Posterior vena cava (tissue), 2 donors: ENCODE results near the gene DYNLT4. TPM values are rescaled to one million over a fixed set of nuclear protein-coding genes. Genes with fewer than 3 reads are reported as not detected.
"Not testable (repeated sequence)": the region's sequence is repeated elsewhere in the genome, so short reads cannot be mapped to it uniquely, and the experiment has no call there.

ENCODE experiments used
- DNase-seq: peaks from one replicate; pipeline ENCODE4 v3.0.0-alpha.2; 2020; ENCODE audit warnings: low spot score
- intact Hi-C, 2 donors: fragments of 100-400 bp; cut with DNase I; formaldehyde crosslinking; loops; one replicate each; pipeline versions ENCODE4 v1.14.1 to v1.14.2; 2022 to 2023
- long read RNA-seq, 2 donors: library from polyadenylated mRNA; unstranded; transcript quantifications; one replicate each; pipeline ENCODE4 v2.0.0, GENCODE V29; 2020 to 2021
- total RNA-seq, 2 donors: library from RNA; stranded (reverse); fragmentation: NEBNext Ultra II Directional; extraction: Animal tissue kit (Norgen Biotek cat#: 25700); gene quantifications; one replicate each; pipeline ENCODE4 v1.2.1, GENCODE V29; 2021
- donor health status: DM: yes; HTN: yes; CAD: no.
- donor health status: DM: yes; HTN: yes; CAD: no.

DYNLT4 gene, protein sequence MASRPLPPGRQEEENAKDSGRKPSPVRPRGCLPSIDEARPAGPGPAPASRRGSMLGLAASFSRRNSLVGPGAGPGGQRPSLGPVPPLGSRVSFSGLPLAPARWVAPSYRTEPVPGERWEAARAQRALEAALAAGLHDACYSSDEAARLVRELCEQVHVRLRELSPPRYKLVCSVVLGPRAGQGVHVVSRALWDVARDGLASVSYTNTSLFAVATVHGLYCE
- total RNA-seq, result not detected
- long read RNA-seq, donor 1, result 0 reads
- long read RNA-seq, donor 2, partial matches to known transcripts, result 0 of 2 reads
- long read RNA-seq, donor 2, other reads (novel, unspliced or antisense), result 1 of 2 reads

DNA sequence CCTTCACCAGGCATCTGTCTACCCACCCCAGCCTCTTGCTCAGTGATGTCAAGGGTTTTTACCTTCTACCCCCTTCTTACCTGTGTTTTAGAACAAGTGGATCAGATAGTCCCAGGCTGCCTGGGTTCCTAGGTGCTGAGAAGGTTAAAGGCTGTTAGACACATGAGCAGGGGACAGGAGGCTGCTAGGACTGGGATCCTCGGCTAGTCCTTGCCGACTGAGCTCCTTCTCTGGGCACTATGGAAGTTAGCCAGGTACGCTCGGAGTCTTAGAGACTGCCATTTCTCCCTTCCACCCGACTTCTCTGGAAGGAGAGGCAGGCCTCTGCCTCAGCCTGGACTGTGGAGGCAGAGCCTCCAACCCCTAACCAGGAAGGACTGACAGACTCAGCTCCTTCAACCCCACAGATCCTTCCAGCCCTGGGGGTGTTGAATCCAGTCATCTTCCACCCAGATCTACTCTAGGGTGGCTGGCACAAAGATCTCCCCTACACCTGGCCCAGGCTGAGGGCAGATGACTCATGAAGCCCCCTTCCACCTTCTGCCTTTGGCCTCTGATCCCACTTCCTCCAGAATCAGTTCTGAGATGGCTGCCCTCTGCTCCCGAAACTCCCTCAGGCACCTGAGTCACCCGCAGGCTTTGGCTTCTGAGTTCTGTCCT, at the start of gene DYNLT4:
TSS of gene DYNLT4 (minus strand) at position 648 of the 660 bp plus-strand sequence. CDS start 683 bp downstream, outside the sequence.
- intact Hi-C loops, result no loop called here
- no peak for DNase-seq

GRCh38 chr1:44855742-44856141, 48.6 kb upstream of the DYNLT4 start:
- no peak for DNase-seq
- intact Hi-C loops, result no loop called here

GRCh38 chr1:44854970-44855369, 47.8 kb upstream of the DYNLT4 start:
- no peak for DNase-seq
- intact Hi-C loops, result no loop called here

GRCh38 chr1:44853201-44853600, 46.0 kb upstream of the DYNLT4 start:
- intact Hi-C loops, result no loop called here
- no peak for DNase-seq

DNA sequence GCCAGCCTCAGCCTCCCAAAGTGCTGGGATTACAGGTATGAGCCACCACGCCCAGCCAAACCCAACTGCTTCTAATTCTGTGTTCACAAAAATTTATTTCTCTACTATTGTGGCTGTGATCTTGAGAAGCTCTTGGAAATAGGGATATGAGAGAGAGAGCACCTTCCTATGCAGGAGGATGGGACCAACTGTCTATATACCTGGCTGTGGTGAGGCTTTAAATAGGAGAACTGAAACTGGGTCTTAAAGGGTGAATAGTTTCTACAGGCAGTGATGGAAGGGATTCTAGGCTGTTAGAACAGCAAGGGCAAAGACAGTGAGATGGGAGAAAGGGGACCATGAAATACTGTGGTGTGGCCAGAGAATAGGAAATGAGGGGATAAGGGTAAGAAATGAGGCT, 44.2 kb upstream of the DYNLT4 start:
- DNase-seq, result no peak
- intact Hi-C loops, result no loop called here

DNA sequence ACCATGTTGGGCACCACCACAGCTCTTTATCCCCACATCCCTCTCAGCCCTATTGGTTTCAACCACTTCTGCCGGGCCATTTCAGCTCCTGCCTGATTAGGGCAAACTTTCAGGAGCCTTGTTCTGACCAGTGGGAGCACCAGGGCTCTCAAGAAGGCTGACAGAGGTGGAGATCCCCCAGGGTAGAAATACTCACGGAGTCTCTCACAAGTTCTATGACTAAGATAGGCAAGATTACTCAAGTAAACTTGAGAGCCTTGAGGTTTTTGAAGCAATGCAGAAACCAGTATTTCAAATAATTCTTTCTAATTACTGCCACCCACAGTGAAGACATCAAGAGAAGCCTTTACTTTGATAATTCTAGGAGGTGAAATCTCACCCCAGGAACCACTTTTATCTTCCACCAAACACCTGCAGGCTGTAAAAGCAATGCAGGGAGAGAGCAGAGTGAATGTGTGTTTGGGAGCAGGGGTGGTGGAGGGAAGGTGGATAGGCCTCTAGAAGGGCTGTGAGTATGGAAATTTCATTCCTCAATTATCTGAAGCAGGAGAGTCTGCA, 42.5 kb upstream of the DYNLT4 start:
- intact Hi-C loops, result no loop called here
- DNase-seq, result no peak

GRCh38 chr1:44848456-44849181, 41.5 kb upstream of the DYNLT4 start:
- no peak for DNase-seq
- intact Hi-C loops, result no loop called here

DNA sequence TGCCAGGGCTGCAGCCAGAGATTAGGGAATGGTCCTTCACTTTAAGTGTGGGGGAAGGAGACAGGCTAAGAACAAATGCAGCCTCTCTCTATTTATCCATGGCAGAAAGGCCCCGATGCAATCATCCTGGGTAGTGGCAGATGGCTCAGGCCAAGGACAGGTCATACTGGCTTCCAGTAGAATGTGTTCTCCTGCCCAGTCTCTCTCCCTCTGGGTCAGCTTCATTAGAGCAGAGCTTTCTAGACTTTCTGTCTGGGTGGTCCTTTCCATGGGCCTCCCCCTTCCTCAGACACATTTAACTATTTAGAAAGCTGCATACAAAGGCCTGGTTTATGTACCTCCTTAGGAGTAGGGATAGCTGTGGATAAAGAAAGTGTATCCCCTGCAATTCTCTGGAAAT, 40.7 kb upstream of the DYNLT4 start:
- intact Hi-C loops, result no loop called here
- DNase-seq, result no peak

DNA sequence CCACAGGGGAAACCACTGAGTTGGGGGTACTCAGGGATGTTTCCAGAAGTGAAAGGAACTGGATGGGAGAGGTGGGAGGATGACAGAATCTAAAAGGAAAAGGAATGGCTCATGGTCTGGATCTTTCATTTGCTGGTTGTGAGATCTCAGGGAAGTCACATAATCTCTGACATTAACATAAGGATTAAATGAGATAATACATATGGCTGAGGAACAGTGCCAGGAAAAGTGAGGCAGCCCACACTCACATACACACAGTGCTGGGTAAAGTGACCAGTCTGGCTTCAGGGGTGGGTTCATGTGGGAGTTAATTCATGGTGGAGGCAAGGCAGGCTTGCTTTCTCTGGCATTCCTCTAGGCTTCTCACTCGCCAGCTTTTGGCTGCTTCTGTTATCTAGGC, 39.8 kb upstream of the DYNLT4 start:
- DNase-seq, result no peak
- intact Hi-C loops, result no loop called here

GRCh38 chr1:44842862-44843655, 35.9 kb upstream of the DYNLT4 start, which contains the start of gene PTCH2:
Gene PTCH2, minus strand, starts transcription at chr1:44843253. Its CDS starts 321 bp downstream, at chr1:44842932.
- DNase-seq, result no peak
- intact Hi-C loops, result loop anchor here in 1 of 2 donors (5.0 kb wide), 1 partner anchor 51 kb away; no protein-coding TSS in a partner anchor

- DNase-seq, result no peak
- intact Hi-C loops, result loop anchor here in 1 of 2 donors (5.0 kb wide), 1 partner anchor 50 kb away; no protein-coding TSS in a partner anchor
These were observed 35.3 kb upstream of the DYNLT4 start for GRCh38 chr1:44842486-44842861.

- DNase-seq, result no peak
- intact Hi-C loops, result loop anchor here (10.0 kb wide), 2 partner anchors 55 to 175 kb away; partner anchors contain the start of genes BEST4 (in 1 of the 2), HECTD3 (in 1 of the 2) and UROD (in 1 of the 2)
These were observed 32.4 kb upstream of the DYNLT4 start for GRCh38 chr1:44839576-44839975.

GRCh38 chr1:44838294-44838693, 31.1 kb upstream of the DYNLT4 start:
- intact Hi-C loops, result loop anchor here (10.0 kb wide), 2 partner anchors 53 to 177 kb away; partner anchors contain the start of genes BEST4 (in 1 of the 2), HECTD3 (in 1 of the 2) and UROD (in 1 of the 2)
- not testable (repeated sequence) for DNase-seq

GRCh38 chr1:44835738-44836675, 28.9 kb upstream of the DYNLT4 start:
- DNase-seq, result peak; percentile 96
- intact Hi-C loops, result loop anchor here (10.0 kb wide), 2 partner anchors 51 to 179 kb away; partner anchors contain the start of genes BEST4 (in 1 of the 2), HECTD3 (in 1 of the 2) and UROD (in 1 of the 2)

- intact Hi-C loops, result loop anchor here (10.0 kb wide), 2 partner anchors 50 to 180 kb away; partner anchors contain the start of genes BEST4 (in 1 of the 2), HECTD3 (in 1 of the 2) and UROD (in 1 of the 2)
- peak; percentile 13 for DNase-seq
These were observed 27.2 kb upstream of the DYNLT4 start for GRCh38 chr1:44834328-44834727.

DNA sequence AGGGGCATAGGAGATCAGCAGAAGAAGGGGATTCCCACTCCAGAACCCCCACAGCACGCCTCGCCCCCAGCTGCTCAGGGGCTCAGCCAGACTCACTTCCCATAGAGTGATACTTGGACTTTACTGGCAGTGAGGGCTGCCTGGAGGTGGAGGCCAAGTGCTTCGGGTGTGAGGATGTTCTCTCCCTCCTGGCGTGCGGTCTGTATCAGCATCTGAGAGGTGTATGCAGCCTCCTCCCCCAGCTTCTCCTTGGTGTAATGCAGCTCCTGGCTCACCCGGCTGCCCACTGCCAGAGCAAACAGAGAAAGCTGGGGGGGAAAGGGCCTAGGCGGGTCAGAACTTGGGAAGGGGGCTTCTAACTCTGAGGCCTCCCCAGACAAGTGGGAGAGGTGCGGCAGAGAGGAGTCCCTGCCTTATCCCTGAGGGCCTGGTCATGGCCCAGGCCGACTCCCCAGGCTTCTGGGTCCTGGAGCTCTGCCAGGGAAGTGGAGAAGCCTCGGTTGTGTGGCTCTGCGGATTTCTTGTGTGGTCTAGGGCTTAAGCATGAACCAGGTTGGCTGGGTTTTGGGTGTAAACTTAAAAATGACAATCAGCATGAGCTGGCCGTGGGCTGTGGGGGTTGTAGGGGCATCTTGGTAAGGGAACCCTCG, 25.0 kb upstream of the DYNLT4 start:
- intact Hi-C loops, result loop anchor here (10.0 kb wide), 2 partner anchors 47 to 183 kb away; partner anchors contain the start of genes BEST4 (in 1 of the 2), HECTD3 (in 1 of the 2) and UROD (in 1 of the 2)
- peak; percentile 55 for DNase-seq
